HEK293 (cell line): ENCODE data around the gene NFS1.
A peak's percentile ranks its signal among the peaks of the same experiment; 100 is the strongest.

Source experiments
- CTCF ChIA-PET: fragments of 350-600 bp; formaldehyde crosslinking; extraction: SDS; loops from one replicate; lab custom pipeline; 2021; ENCODE audit warnings: antibody characterized with exemption; lab: Yijun Ruan, JAX
- POLR2A ChIA-PET: fragments of 300-600 bp; formaldehyde crosslinking; extraction: SDS; loops from one replicate; lab custom pipeline; 2020; ENCODE audit warnings: antibody characterized with exemption, inconsistent platforms; lab: Yijun Ruan, JAX
- H3K27ac ChIP-seq: fragments of 200-500 bp; sonication (Bioruptor generic); 2 replicates; pipeline ENCODE4 v1.5.1; 2014; ENCODE audit warnings: low read depth, low read length, control low read depth, inconsistent platforms; ENCODE audit errors: extremely low read depth
- H3K36me3 ChIP-seq, 2 experiments: fragments of 200-500 bp in 1 of 2; sonication (Bioruptor generic) in 1 of 2; 1 replicate in 1 of 2; 2 replicates in 1 of 2; pipeline ENCODE4 v1.5.1; 2014 to 2017; ENCODE audit warnings: inconsistent platforms in 2 of 2, low read length in 2 of 2; ENCODE audit not compliant: control insufficient read depth in 2 of 2, insufficient read depth in 1 of 2
- H3K4me1 ChIP-seq: fragments of 200-500 bp; sonication (Bioruptor generic); 2 replicates; pipeline ENCODE4 v1.5.1; 2014; ENCODE audit warnings: mild to moderate bottlenecking, low read length, inconsistent platforms; ENCODE audit not compliant: control insufficient read depth, insufficient read depth
- H3K4me3 ChIP-seq: 2 replicates; pipeline ENCODE4 v1.5.1; 2011; ENCODE audit warnings: low read depth, mild to moderate bottlenecking, control low read depth, low read length, moderate library complexity
- H3K9me3 ChIP-seq: fragments of 200-500 bp; sonication (Bioruptor generic); 2 replicates; pipeline ENCODE4 v1.5.1; 2014; ENCODE audit warnings: low read depth, low read length, inconsistent platforms; ENCODE audit not compliant: control insufficient read depth, insufficient read depth
- GLIS1 ChIP-seq: fragments of 450-650 bp; formaldehyde crosslinking; IDR thresholded peaks from 2 replicates; pipeline ENCODE4 v1.5.1; 2016; ENCODE audit warnings: missing biosample characterization, missing genetic modification characterization
- HOXD13 ChIP-seq: sonication (generic); formaldehyde crosslinking; IDR thresholded peaks from 2 replicates; pipeline ENCODE4 v1.8.0; 2022; ENCODE audit warnings: missing genetic modification reagents, borderline replicate concordance
- KLF1 ChIP-seq: fragments of 450-650 bp; formaldehyde crosslinking; IDR thresholded peaks from 2 replicates; pipeline ENCODE4 v1.5.1; 2016; ENCODE audit warnings: missing biosample characterization, missing genetic modification characterization
- KLF10 ChIP-seq: fragments of 450-650 bp; IDR thresholded peaks from 2 replicates; pipeline ENCODE4 v1.5.1; 2018; ENCODE audit warnings: missing biosample characterization, mild to moderate bottlenecking, missing genetic modification characterization
- KLF16 ChIP-seq: fragments of 450-650 bp; formaldehyde crosslinking; IDR thresholded peaks from 2 replicates; pipeline ENCODE4 v1.5.1; 2017; ENCODE audit warnings: missing biosample characterization, missing genetic modification characterization
- RBAK ChIP-seq: fragments of 450-650 bp; formaldehyde crosslinking; IDR thresholded peaks from 2 replicates; pipeline ENCODE4 v1.5.1; 2016; ENCODE audit warnings: missing biosample characterization, missing genetic modification characterization
- YY1 ChIP-seq: fragments of 450-650 bp; formaldehyde crosslinking; IDR thresholded peaks from 2 replicates; pipeline ENCODE4 v1.5.1; 2018; ENCODE audit warnings: missing biosample characterization, missing genetic modification characterization
- ZBTB20 ChIP-seq: fragments of 450-650 bp; formaldehyde crosslinking; IDR thresholded peaks from 2 replicates; pipeline ENCODE4 v1.5.1; 2016; ENCODE audit warnings: missing biosample characterization, missing genetic modification characterization
- ZBTB49 ChIP-seq: fragments of 450-650 bp; formaldehyde crosslinking; IDR thresholded peaks from 2 replicates; pipeline ENCODE4 v1.5.1; 2016; ENCODE audit warnings: missing biosample characterization, missing genetic modification characterization, low read depth
- ZBTB7A ChIP-seq: fragments of 450-650 bp; formaldehyde crosslinking; IDR thresholded peaks from 2 replicates; pipeline ENCODE4 v1.5.1; 2016; ENCODE audit warnings: low read depth, missing biosample characterization, missing genetic modification characterization
- ZEB2 ChIP-seq: fragments of 450-650 bp; formaldehyde crosslinking; IDR thresholded peaks from 2 replicates; pipeline ENCODE4 v1.5.1; 2016; ENCODE audit warnings: missing biosample characterization, missing genetic modification characterization
- ZNF121 ChIP-seq: fragments of 450-650 bp; formaldehyde crosslinking; IDR thresholded peaks from 2 replicates; pipeline ENCODE4 v1.5.1; 2016; ENCODE audit warnings: missing biosample characterization, missing genetic modification characterization
- ZNF133 ChIP-seq: fragments of 450-650 bp; formaldehyde crosslinking; IDR thresholded peaks from 2 replicates; pipeline ENCODE4 v1.5.1; 2016; ENCODE audit warnings: missing biosample characterization, missing genetic modification characterization
- ZNF174 ChIP-seq: fragments of 450-650 bp; formaldehyde crosslinking; IDR thresholded peaks from 2 replicates; pipeline ENCODE4 v1.5.0; 2017; ENCODE audit warnings: missing biosample characterization, mild to moderate bottlenecking, missing genetic modification characterization
- ZNF184 ChIP-seq: fragments of 450-650 bp; IDR thresholded peaks from 2 replicates; pipeline ENCODE4 v1.5.1; 2018; ENCODE audit warnings: missing biosample characterization, mild to moderate bottlenecking, missing genetic modification characterization
- ZNF221 ChIP-seq: fragments of 450-650 bp; formaldehyde crosslinking; IDR thresholded peaks from 2 replicates; pipeline ENCODE4 v1.5.1; 2017; ENCODE audit warnings: missing biosample characterization, missing genetic modification characterization, borderline replicate concordance
- ZNF239 ChIP-seq: fragments of 450-650 bp; formaldehyde crosslinking; IDR thresholded peaks from 2 replicates; pipeline ENCODE4 v1.5.1; 2016; ENCODE audit warnings: missing biosample characterization, missing genetic modification characterization
- ZNF350 ChIP-seq: fragments of 450-650 bp; formaldehyde crosslinking; IDR thresholded peaks from 2 replicates; pipeline ENCODE4 v1.5.0; 2017; ENCODE audit warnings: missing biosample characterization, mild to moderate bottlenecking, missing genetic modification characterization
- ZNF510 ChIP-seq: fragments of 450-650 bp; formaldehyde crosslinking; IDR thresholded peaks from 2 replicates; pipeline ENCODE4 v1.5.1; 2018; ENCODE audit warnings: mild to moderate bottlenecking, missing genetic modification characterization, missing biosample characterization; ENCODE audit not compliant: insufficient replicate concordance
- ZNF548 ChIP-seq: fragments of 450-650 bp; formaldehyde crosslinking; IDR thresholded peaks from 2 replicates; pipeline ENCODE4 v1.5.1; 2016; ENCODE audit warnings: missing biosample characterization, missing genetic modification characterization
- ZNF560 ChIP-seq: fragments of 450-650 bp; formaldehyde crosslinking; IDR thresholded peaks from 2 replicates; pipeline ENCODE4 v1.5.1; 2017; ENCODE audit warnings: missing biosample characterization, missing genetic modification characterization, borderline replicate concordance
- ZNF621 ChIP-seq: fragments of 450-650 bp; formaldehyde crosslinking; IDR thresholded peaks from 2 replicates; pipeline ENCODE4 v1.5.1; 2017; ENCODE audit warnings: missing biosample characterization, missing genetic modification characterization
- ZNF670 ChIP-seq: fragments of 450-650 bp; formaldehyde crosslinking; IDR thresholded peaks from 2 replicates; pipeline ENCODE4 v1.5.1; 2016; ENCODE audit warnings: missing biosample characterization, missing genetic modification characterization, low read depth
- ZNF777 ChIP-seq: fragments of 450-650 bp; formaldehyde crosslinking; IDR thresholded peaks from 2 replicates; pipeline ENCODE4 v1.5.1; 2017; ENCODE audit warnings: missing biosample characterization, missing genetic modification characterization, borderline replicate concordance
- ZNF785 ChIP-seq: fragments of 450-650 bp; formaldehyde crosslinking; IDR thresholded peaks from 2 replicates; pipeline ENCODE4 v1.5.1; 2016; ENCODE audit warnings: missing biosample characterization, missing genetic modification characterization
- ZSCAN16 ChIP-seq: fragments of 450-650 bp; formaldehyde crosslinking; IDR thresholded peaks from 2 replicates; pipeline ENCODE4 v1.5.1; 2016; ENCODE audit warnings: missing biosample characterization, missing genetic modification characterization
- ZXDB ChIP-seq: fragments of 450-650 bp; formaldehyde crosslinking; IDR thresholded peaks from 2 replicates; pipeline ENCODE4 v1.5.1; 2016; ENCODE audit warnings: missing biosample characterization, missing genetic modification characterization
- TF ChIP-seq, protein P1 (sequence below): fragments of 450-650 bp; formaldehyde crosslinking; conservative IDR thresholded peaks from 2 replicates; pipeline ENCODE4 v1.5.1; 2016; ENCODE audit warnings: low read depth, missing biosample characterization, missing genetic modification characterization

NFS1 gene

GRCh38 chr20:35742741-35743523, 43.8 kb upstream of the NFS1 start (continued):
- no peak for TF ChIP-seq ZNF777 (tag by site-specific recombination)
- TF ChIP-seq ZEB2 = no peak
- no peak for TF ChIP-seq ZBTB49
- no peak; the same call in 1 of the 2 replicates for TF ChIP-seq KLF10
- peak; percentile 42 for TF ChIP-seq GLIS1 (tag by site-specific recombination)

DNA sequence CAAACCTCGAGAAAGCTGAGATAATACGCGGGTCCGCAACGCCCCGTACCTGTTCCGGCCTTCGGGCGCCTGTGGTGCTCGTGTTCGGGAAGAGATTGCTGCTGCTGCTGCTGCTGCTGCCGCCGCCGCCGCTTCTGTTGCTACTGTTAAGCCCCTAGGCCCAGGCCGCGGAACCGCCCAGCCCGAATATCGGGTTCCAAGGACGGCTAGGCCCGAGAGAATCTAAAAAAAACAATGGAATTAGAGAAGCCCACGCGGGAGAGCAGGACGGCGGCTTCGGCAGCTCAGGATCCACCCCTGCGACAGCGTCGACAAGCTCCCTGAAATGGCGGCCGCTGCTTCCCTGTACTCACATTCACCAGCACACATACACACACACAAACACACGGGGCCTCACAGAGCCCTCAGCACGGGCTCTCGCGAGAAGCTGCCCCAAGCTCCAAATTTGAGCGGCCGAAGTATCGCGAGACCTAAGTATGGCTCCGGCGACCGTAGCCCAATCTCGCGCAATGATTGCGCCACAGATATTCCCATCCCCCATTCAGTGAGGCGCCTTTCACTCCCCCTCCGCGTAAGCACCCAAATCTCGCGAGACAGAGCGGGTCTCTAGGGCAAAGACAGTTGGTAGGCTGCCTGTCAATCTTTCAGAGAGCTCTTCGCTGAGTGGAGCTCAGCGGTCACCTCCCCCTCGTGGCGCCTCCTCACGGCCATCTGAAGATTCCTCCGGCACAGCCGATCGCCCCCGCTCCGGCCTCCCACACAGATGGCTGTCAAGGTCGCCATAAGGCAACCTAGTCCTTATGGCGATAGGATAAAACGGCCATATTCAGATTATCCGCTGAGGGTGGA, 43.0 kb upstream of the NFS1 start, which contains the start of gene RBM39:
TSS of gene RBM39 (minus strand) at position 369 of the 849 bp plus-strand sequence. CDS start 1,386 bp downstream, outside the sequence.
- Histone ChIP-seq H3K4me1 (no peaks in the 10 kb centered on the region), H3K36me3 (peaks cover 27 to 41% of the 10 kb centered on the region in 2 experiments), H3K27ac (peak within 1 kb of the TSS; percentile 100), H3K4me3 (peak within 1 kb of the TSS; percentile 91), H3K9me3 (no peaks in the 10 kb centered on the region)
- ChIA-PET POLR2A (interaction anchor here (0.5 to 2.5 kb wide), 47 partner anchors 9 to 1120 kb away, joined by 3 to 109 read pairs (median 5); partner anchors contain the start of genes CEP250, CPNE1, ERGIC3 and NFS1), CTCF (interaction anchor here (0.7 to 2.6 kb wide), 7 partner anchors 16 to 143 kb away, joined by 3 to 15 read pairs (median 4); no protein-coding TSS in a partner anchor)
- no peak for TF ChIP-seq ZNF221 (tag by site-specific recombination)
- no peak for TF ChIP-seq ZNF510 (tag by site-specific recombination)
- no peak for TF ChIP-seq ZBTB49
- no peak for TF ChIP-seq KLF1
- no peak for TF ChIP-seq ZSCAN16 (tag by site-specific recombination)
- TF ChIP-seq ZNF785 (tag by site-specific recombination) = 0 out of 2 replicates have a peak, but pooled peaks have one; percentile 31
- no peak for TF ChIP-seq HOXD13
- no peak for TF ChIP-seq ZNF548 (tag by site-specific recombination)
- TF ChIP-seq ZBTB7A (tag by site-specific recombination) = no peak; the same call in 1 of the 2 replicates
- peak; percentile 100 for TF ChIP-seq ZXDB (tag by site-specific recombination)
- no peak for TF ChIP-seq ZNF621 (tag by site-specific recombination)
- TF ChIP-seq ZNF350 (tag by site-specific recombination) = no peak
- no peak for TF ChIP-seq ZNF670 (tag by site-specific recombination)
- TF ChIP-seq YY1 = peak; percentile 91
- no peak for TF ChIP-seq RBAK (tag by site-specific recombination)
- TF ChIP-seq ZNF184 (tag by site-specific recombination) = no peak
- no peak for TF ChIP-seq ZNF133 (tag by site-specific recombination)
- no peak for TF ChIP-seq ZNF239 (tag by site-specific recombination)
- no peak for TF ChIP-seq ZBTB20 (tag by site-specific recombination)
- TF ChIP-seq KLF16 (tag by site-specific recombination) = peak; percentile 99
- TF ChIP-seq ZNF121 (tag by site-specific recombination) = 0 out of 2 replicates have a peak, but pooled peaks have one; percentile 24
- TF ChIP-seq, protein P1, sequence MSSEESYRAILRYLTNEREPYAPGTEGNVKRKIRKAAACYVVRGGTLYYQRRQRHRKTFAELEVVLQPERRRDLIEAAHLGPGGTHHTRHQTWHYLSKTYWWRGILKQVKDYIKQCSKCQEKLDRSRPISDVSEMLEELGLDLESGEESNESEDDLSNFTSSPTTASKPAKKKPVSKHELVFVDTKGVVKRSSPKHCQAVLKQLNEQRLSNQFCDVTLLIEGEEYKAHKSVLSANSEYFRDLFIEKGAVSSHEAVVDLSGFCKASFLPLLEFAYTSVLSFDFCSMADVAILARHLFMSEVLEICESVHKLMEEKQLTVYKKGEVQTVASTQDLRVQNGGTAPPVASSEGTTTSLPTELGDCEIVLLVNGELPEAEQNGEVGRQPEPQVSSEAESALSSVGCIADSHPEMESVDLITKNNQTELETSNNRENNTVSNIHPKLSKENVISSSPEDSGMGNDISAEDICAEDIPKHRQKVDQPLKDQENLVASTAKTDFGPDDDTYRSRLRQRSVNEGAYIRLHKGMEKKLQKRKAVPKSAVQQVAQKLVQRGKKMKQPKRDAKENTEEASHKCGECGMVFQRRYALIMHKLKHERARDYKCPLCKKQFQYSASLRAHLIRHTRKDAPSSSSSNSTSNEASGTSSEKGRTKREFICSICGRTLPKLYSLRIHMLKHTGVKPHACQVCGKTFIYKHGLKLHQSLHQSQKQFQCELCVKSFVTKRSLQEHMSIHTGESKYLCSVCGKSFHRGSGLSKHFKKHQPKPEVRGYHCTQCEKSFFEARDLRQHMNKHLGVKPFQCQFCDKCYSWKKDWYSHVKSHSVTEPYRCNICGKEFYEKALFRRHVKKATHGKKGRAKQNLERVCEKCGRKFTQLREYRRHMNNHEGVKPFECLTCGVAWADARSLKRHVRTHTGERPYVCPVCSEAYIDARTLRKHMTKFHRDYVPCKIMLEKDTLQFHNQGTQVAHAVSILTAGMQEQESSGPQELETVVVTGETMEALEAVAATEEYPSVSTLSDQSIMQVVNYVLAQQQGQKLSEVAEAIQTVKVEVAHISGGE = peak; percentile 74
- no peak for TF ChIP-seq ZNF560 (tag by site-specific recombination)
- no peak for TF ChIP-seq ZNF174 (tag by site-specific recombination)
